ENCODE data around the gene LRRC36.

LRRC36 gene

DNA sequence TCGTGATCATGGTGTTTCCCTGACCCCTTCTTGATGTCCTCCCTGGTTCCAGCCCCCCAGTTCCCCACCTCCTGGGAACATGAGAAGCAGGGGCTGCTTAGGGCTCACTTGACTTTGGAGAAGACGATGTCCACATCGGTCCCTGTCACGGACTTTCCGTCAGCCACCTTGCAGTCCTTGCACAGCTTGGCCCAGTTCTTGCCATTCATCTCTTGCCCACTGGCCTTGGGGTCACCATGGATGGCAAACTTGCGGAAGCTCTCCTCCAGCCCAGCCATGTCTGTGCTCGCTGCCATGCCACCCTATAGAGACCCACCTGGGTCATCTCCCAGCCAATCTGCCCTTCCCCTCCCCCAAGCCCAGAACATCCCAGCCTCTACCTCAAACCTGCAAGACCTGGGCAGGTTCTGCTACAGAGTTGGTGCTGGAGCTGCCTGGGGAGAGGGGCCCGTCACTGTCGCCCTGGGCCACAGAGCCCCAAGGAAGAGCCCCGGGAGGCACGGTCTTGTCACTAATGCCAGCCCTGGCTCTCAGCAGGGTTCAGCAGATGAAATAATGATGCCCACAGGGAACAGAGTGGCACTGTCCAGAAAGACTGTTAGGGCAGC, 64.3 kb downstream of the LRRC36 start:
- DNase-seq (ENCODE audit: low read depth in 2 of 2), result no peak

GRCh38 chr16:67391424-67392300, 65.0 kb downstream of the LRRC36 start:
- DNase-seq (ENCODE audit: low read depth in 2 of 2), result no peak

- no peak for DNase-seq (ENCODE audit: low read depth in 2 of 2)
Observed at GRCh38 chr16:67392301-67393059, 65.9 kb downstream of the LRRC36 start.

- DNase-seq (ENCODE audit: low read depth in 2 of 2), result no peak
Observed at GRCh38 chr16:67393111-67393787, 66.6 kb downstream of the LRRC36 start, which contains the start of gene TPPP3. Gene TPPP3, minus strand, starts transcription at chr16:67393498. Its CDS starts 2,387 bp downstream, at chr16:67391111.

- DNase-seq (ENCODE audit: low read depth in 2 of 2), result no peak
Observed at GRCh38 chr16:67393788-67394154, 67.2 kb downstream of the LRRC36 start.

- no peak for DNase-seq (ENCODE audit: low read depth in 2 of 2)
Observed at GRCh38 chr16:67394155-67395104, 67.8 kb downstream of the LRRC36 start.

- DNase-seq (ENCODE audit: low read depth in 2 of 2), result no peak
Observed at GRCh38 chr16:67395105-67395457, 68.5 kb downstream of the LRRC36 start.

DNA sequence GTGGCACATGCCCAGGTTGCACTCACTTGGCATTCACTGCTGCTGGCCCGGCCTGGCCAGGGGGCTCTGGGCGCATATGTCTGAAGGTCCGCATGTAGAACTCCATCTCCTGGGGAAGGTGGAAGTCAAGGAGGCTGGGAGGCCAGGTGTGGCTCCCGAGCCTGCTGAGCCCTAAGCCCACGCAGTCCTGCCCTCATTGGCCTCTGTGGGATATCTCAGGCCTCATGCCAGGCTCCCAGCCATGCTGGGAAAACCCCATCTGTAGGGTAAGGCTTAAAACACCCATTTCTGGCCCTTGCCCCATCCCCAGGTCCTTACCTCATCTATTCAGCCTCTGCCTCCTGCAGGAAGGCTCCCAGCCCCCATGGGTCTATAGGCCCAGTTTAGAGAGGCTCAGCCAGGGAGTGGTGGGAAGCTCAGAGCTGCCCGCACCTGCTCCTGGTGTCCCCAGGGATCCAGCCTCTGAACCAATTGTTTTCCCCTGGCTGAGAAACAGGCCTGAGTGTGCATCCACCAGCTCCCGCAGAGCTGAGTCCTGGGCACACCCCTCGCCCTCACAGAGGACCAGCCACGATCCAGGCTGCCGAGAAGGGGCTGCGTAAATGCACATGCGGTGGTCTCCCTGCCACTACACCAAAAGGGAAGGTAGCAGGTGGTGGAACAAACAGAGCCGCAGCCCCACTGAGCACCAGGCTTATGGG, 69.0 kb downstream of the LRRC36 start:
- no peak for DNase-seq (ENCODE audit: low read depth in 2 of 2)

- DNase-seq (ENCODE audit: low read depth in 2 of 2), result no peak
Observed at GRCh38 chr16:67396159-67397035, 69.8 kb downstream of the LRRC36 start.

- no peak for DNase-seq (ENCODE audit: low read depth in 2 of 2)
Observed at GRCh38 chr16:67397036-67397801, 70.6 kb downstream of the LRRC36 start.

DNA sequence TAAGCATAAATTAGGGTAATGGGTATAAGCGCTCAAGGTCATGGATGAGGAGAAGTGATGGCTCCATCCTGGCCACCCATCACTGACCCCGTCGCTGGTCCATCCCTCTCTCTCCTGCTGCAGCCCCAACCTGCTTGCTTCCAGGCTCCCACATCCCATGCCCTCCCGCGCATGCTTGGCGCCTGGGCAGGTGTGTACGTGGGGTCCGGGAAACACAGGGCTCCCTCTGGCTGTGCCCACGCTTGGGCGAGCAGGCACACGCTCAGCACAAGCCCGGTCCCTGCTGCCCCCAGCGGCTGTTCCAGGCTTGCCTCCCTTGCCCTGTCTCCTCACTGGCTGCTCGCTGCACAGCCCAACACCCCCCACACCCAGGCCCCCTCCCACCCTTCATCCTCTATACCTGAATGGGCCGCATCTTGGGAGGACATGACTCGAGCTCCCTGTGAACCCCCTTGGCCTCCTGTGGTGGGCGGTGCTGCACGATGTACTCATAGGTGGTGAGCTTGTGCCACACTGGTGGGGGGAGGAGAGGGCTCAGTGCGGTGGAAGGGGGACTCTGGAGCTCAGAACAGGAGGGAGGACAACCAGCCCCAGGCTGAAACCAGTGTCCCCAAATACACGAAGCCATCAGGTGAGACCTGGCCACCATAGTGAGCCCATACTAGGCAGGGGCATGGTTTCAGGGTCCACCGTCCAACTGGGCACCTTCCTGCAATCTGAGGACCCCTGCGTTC, 71.4 kb downstream of the LRRC36 start:
- no peak for DNase-seq (ENCODE audit: low read depth in 2 of 2)

- DNase-seq (ENCODE audit: low read depth in 2 of 2), result no peak
Observed at GRCh38 chr16:67398546-67399217, 72.1 kb downstream of the LRRC36 start.

GRCh38 chr16:67399218-67399733, 72.7 kb downstream of the LRRC36 start:
- DNase-seq (ENCODE audit: low read depth in 2 of 2), result no peak

DNA sequence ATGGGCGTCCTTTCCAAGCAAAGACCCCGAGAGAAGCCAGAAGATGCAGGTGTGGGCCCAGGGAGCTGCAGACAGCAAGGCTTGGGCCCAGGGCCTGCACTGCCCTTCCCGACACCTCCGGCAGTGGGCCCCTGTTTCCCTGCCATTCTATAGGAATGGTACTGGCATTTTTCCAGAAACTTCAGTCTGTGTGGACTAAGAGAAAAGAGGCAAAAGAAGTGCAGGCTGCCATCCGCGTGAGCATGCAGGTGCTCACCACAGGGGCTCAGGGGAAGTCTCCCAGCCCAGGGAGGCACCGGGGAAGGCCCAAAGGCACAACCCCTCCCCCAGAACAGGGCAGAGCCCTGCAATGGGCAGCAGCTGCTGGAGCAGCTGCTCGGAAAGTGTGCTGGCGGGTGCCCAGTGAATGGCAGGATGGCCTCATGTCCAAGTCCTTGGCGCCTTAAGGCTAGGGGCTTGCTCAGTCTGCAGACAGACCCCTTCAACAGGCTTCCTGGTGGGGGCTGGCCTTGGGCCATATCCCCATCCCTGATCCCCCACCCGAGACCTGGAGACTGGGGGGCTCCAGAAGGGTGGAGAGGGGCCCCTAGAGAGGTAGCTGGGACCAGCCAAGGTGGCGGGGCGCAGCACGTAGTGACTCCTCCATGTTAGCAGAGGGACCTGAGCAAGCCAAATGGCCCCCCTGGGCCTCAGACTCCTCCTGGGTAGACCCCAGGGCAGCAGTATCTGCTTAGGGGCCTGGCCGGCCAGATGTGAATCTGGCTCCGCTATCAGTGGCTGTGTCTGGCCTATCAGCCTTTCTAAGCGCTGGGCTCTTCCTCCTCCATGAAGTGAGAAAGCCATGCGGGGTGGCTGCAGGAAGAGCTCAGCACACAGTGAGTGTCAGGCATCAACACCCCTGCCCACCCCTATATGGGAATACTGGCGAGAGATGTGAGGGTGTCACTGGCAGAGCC, 73.4 kb downstream of the LRRC36 start:
- DNase-seq (ENCODE audit: low read depth in 2 of 2), result no peak

DNA sequence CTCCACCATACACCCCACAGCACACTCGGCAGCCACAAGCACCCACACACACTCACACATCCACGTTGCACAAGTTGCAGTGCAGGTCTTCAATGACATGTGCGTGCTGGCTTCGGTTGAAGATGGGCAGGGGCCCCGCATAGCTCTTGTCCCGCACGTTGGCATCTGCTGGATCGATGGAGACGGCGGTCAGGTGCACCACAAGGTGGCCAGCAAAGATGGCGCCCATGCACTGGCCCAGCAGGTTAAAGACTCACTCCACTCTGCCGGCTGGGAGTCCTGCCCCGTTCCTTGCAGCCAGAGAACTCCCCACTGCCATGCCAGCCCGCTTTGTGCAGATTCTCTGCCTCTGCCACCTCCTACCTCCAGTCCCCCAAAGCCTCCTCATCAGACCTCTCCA, 74.3 kb downstream of the LRRC36 start:
- no peak for DNase-seq (ENCODE audit: low read depth in 2 of 2)

Data from activated CD8-positive, alpha-beta memory T cell treated with anti-CD3 and anti-CD28 coated beads for 4 hours (primary cell).